GM18526 (cell line): ENCODE results near the gene FANCG.

Experiments used
- POLR2A ChIP-seq: IDR thresholded peaks from 3 replicates; pipeline ENCODE4 v1.6.1; 2011; ENCODE audit not compliant: insufficient read length; ENCODE audit errors: extremely low read depth

The FANCG gene

GRCh38 chr9:35027374-35027773, 52.4 kb downstream of the FANCG start:
- TF ChIP-seq POLR2A, result no peak

- TF ChIP-seq POLR2A, result no peak
Measured at GRCh38 chr9:35026671-35027070, 53.1 kb downstream of the FANCG start.
